PC-9 (cell line): ENCODE data around the gene MRPL32.

Source experiments
- EZH2 ChIP-seq: fragments of 200-600 bp; sonication (generic); IDR thresholded peaks from 2 replicates; pipeline ENCODE4 v1.8.0; 2017; ENCODE audit warnings: antibody characterized with exemption, low read depth
- TF ChIP-seq, protein P1 (sequence below): fragments of 200-600 bp; sonication (generic); conservative IDR thresholded peaks from 2 replicates; pipeline ENCODE4 v1.6.1; 2017; ENCODE audit warnings: mixed run types, antibody characterized with exemption, mild to moderate bottlenecking, moderate library complexity

DNA sequence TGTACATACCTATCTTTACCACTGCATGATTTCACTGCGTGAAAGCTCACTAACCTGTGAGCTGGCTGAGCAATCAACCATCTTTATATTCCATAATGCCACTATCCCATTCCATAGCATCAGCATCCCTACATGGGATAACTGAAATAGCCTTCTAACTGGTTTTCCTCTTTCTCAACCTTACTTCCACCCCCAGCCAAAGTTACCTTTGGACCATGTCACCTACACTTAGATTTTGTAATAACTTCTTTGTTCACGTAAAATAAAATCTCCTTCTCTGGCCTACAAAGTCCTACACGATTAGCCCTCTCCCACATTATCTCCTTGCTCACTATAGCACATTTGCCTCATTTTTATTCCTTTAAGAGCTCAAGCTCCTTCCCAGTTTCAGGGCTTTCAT is 2.7 kb upstream of the MRPL32 start:
- TF ChIP-seq, protein P1, sequence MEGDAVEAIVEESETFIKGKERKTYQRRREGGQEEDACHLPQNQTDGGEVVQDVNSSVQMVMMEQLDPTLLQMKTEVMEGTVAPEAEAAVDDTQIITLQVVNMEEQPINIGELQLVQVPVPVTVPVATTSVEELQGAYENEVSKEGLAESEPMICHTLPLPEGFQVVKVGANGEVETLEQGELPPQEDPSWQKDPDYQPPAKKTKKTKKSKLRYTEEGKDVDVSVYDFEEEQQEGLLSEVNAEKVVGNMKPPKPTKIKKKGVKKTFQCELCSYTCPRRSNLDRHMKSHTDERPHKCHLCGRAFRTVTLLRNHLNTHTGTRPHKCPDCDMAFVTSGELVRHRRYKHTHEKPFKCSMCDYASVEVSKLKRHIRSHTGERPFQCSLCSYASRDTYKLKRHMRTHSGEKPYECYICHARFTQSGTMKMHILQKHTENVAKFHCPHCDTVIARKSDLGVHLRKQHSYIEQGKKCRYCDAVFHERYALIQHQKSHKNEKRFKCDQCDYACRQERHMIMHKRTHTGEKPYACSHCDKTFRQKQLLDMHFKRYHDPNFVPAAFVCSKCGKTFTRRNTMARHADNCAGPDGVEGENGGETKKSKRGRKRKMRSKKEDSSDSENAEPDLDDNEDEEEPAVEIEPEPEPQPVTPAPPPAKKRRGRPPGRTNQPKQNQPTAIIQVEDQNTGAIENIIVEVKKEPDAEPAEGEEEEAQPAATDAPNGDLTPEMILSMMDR: no peak
- no peak for TF ChIP-seq EZH2
